Peyer's patch (tissue), 4 donors: ENCODE results near the gene STK17B.

ENCODE experiments used
- CTCF ChIP-seq, 6 experiments: fragments of 450-650 bp in 4 of 6; fragments of 200-600 bp in 2 of 6; sonication (generic) in 1 of 6; IDR thresholded peaks; one replicate each; pipeline ENCODE4 v1.5.1; 2017 to 2019; ENCODE audit warnings: antibody characterized with exemption in 6 of 6, mild to moderate bottlenecking in 3 of 6, moderate library complexity in 1 of 6
- POLR2A ChIP-seq, 2 donors: fragments of 450-650 bp; IDR thresholded peaks; one replicate each; pipeline ENCODE4 v1.5.1; 2017; ENCODE audit warnings: antibody characterized with exemption in 2 of 2, mild to moderate bottlenecking in 2 of 2, moderate library complexity in 2 of 2

- no peak for TF ChIP-seq CTCF (IDR thresholded peaks at IDR 0.05)
- no peak for TF ChIP-seq POLR2A (IDR thresholded peaks at IDR 0.05)
These were observed 73.3 kb downstream of the STK17B start for GRCh38 chr2:196097864-196098660.
